K562 (cell line): Measurements from ENCODE around the gene VAMP8. TPM values are rescaled to one million over a fixed set of nuclear protein-coding genes. Genes with fewer than 3 reads are reported as not detected.

Source experiments
- BCOR ChIP-seq: fragments of 450-650 bp; IDR thresholded peaks from 2 replicates; pipeline ENCODE4 v1.6.1; 2016
- CCNT2 ChIP-seq: IDR thresholded peaks from 2 replicates; pipeline ENCODE4 v1.6.1; 2011; ENCODE audit warnings: borderline replicate concordance, low read depth, mild to moderate bottlenecking, moderate library complexity, mixed read lengths, low read length; ENCODE audit not compliant: insufficient read length; ENCODE audit errors: extremely low read depth
- MECOM ChIP-seq: fragments of 250-450 bp; sonication (Bioruptor Pico); IDR thresholded peaks from 2 replicates; pipeline ENCODE4 v1.8.0; 2022; ENCODE audit warnings: inconsistent platforms
- MYC ChIP-seq, 2 experiments: fragments of 250-450 bp in 1 of 2; sonication (Bioruptor Pico) in 1 of 2; IDR thresholded peaks; 2 replicates each; pipeline versions ENCODE4 v1.5.1 to v1.6.1; 2012 to 2021; ENCODE audit warnings: low read depth in 2 of 2, borderline replicate concordance in 1 of 2, improper control_type of control experiment in 1 of 2, low read length in 1 of 2, mild to moderate bottlenecking in 1 of 2, moderate library complexity in 1 of 2
- NR1H2 ChIP-seq: sonication (generic); formaldehyde crosslinking; IDR thresholded peaks from 2 replicates; pipeline ENCODE4 v1.4.0; 2020; ENCODE audit warnings: mild to moderate bottlenecking, missing genetic modification reagents
- SUPT5H ChIP-seq: fragments of 450-650 bp; IDR thresholded peaks from 2 replicates; pipeline ENCODE4 v1.6.1; 2016
- TAF9B ChIP-seq: fragments of 450-650 bp; IDR thresholded peaks from 2 replicates; pipeline ENCODE4 v1.6.1; 2018; ENCODE audit warnings: mild to moderate bottlenecking; ENCODE audit not compliant: partially characterized antibody
- TEAD4 ChIP-seq, 2 experiments: sonication (generic) in 1 of 2; formaldehyde crosslinking in 1 of 2; IDR thresholded peaks; 2 replicates each; pipeline versions ENCODE4 v1.6.1 to v1.8.0; 2012 to 2022; ENCODE audit warnings: borderline replicate concordance in 1 of 2, inconsistent platforms in 1 of 2, low read length in 1 of 2, mild to moderate bottlenecking in 1 of 2, missing genetic modification reagents in 1 of 2
- ZNF589 ChIP-seq: fragments of 200-800 bp; sonication (Bioruptor generic); IDR thresholded peaks from 2 replicates; pipeline ENCODE4 v1.6.1; 2016; ENCODE audit warnings: low read depth, missing genetic modification characterization, missing compliant biosample characterization
- ZNF76 ChIP-seq: fragments of 250-450 bp; sonication (Bioruptor Pico); IDR thresholded peaks from 2 replicates; pipeline ENCODE4 v1.4.0; 2020; ENCODE audit warnings: mild to moderate bottlenecking, moderate library complexity, borderline replicate concordance
- ZSCAN32 ChIP-seq: fragments of 450-650 bp; formaldehyde crosslinking; IDR thresholded peaks from 2 replicates; pipeline ENCODE4 v1.4.0; 2020; ENCODE audit warnings: mild to moderate bottlenecking, moderate library complexity
- polyA plus RNA-seq, 8 experiments: library from polyadenylated mRNA; depleted of rRNA in 4 of 8; stranded (reverse) in 5 of 8; unstranded in 3 of 8; fragments of >200 nt; fragmentation: Nextera tagmentation in 2 of 8; fragmentation: Illumina TruSeq in 1 of 8; extraction: Ambion mirVana in 2 of 8; extraction: Trizol in 1 of 8; gene quantifications; 2 replicates each; pipeline versions ENCODE4 v1.2.1 to v1.2.3, GENCODE V29; 2011 to 2014; ENCODE audit warnings: inconsistent platforms in 1 of 8, missing spikeins in 1 of 8
- total RNA-seq, 7 experiments: library from RNA; depleted of rRNA in 6 of 7; stranded (reverse); fragments of >200 nt in 6 of 7; fragmentation: Illumina TruSeq in 2 of 7; extraction: Trizol in 2 of 7; gene quantifications; 2 replicates each; pipeline versions ENCODE4 v1.2.1 to v1.2.3, GENCODE V29; 2011 to 2021; ENCODE audit warnings: low replicate concordance in 1 of 7
- TF ChIP-seq, protein P1 (sequence below), 2 experiments: IDR thresholded peaks; 2 replicates each; pipeline ENCODE4 v1.6.1; 2012; ENCODE audit warnings: improper control_type of control experiment in 2 of 2, low read depth in 2 of 2, low read length in 2 of 2, borderline replicate concordance in 1 of 2
- TF ChIP-seq, protein P2 (sequence below): sonication (generic); formaldehyde crosslinking; IDR thresholded peaks from 2 replicates; pipeline ENCODE4 v1.8.0; 2023; ENCODE audit warnings: mild to moderate bottlenecking, missing genetic modification reagents
- TF ChIP-seq, protein P3 (sequence below): fragments of 450-650 bp; IDR thresholded peaks from 2 replicates; pipeline ENCODE4 v1.6.1; 2014; ENCODE audit warnings: low read depth, mild to moderate bottlenecking, moderate library complexity, borderline replicate concordance

VAMP8 gene
- total and polyA plus RNA-seq, 9 of the 15 experiments (the other 6 are each of a cell fraction or from before 2014, with no cell fraction given): 107 to 571 (median 248) TPM

DNA sequence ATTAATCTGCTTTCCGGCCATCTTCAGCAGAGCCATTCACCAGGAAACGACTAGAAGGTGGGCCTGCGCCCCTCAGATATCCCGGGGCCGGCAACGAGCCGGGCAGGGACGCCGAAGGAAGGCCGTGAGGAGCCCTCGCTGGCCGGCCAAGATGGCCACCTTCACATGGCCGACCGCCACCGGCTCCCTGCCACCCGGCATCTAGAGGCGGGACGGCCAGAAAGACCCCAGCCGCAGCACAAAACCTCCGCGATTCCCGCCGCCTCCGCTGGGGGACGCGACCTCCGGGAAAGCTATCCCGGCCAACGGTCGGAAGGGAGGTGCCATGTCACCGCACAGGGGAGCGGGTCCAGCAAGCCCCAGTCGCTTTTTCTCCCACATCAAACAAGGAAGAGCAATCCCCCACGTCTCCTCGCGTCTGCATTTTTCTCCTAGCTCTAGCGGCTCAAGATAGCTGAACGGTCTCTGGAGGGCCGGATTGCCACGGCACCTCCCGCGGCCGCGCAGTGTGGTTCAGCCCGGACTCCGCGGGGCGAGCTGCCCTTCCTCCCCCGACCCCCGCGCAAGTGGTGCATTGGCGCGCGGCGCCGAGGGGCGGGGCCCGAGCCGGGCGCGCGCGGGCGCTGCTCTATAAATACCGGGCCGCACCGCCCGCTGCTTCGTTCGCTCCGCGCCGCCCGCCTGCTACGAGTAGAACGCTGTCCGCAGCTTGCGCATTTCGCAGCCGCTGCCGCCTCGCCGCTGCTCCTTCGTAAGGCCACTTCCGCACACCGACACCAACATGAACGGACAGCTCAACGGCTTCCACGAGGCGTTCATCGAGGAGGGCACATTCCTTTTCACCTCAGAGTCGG is 38.7 kb upstream of the VAMP8 start, which contains the start of gene MAT2A (continued):
- TF ChIP-seq, protein P1, sequence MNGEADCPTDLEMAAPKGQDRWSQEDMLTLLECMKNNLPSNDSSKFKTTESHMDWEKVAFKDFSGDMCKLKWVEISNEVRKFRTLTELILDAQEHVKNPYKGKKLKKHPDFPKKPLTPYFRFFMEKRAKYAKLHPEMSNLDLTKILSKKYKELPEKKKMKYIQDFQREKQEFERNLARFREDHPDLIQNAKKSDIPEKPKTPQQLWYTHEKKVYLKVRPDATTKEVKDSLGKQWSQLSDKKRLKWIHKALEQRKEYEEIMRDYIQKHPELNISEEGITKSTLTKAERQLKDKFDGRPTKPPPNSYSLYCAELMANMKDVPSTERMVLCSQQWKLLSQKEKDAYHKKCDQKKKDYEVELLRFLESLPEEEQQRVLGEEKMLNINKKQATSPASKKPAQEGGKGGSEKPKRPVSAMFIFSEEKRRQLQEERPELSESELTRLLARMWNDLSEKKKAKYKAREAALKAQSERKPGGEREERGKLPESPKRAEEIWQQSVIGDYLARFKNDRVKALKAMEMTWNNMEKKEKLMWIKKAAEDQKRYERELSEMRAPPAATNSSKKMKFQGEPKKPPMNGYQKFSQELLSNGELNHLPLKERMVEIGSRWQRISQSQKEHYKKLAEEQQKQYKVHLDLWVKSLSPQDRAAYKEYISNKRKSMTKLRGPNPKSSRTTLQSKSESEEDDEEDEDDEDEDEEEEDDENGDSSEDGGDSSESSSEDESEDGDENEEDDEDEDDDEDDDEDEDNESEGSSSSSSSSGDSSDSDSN (IDR thresholded peaks at IDR 0.05; ENCODE audit: borderline replicate concordance in 1 of 2, low read depth in 2 of 2, low read length in 2 of 2): no peak
- TF ChIP-seq ZNF76 (CRISPR knock-in tag): 0 out of 2 replicates have a peak, but pooled peaks have one; percentile 28
- TF ChIP-seq MECOM (CRISPR knock-in tag): no peak
- TF ChIP-seq CCNT2: peak; percentile 91
- TF ChIP-seq TAF9B: peak; percentile 65
- 0 out of 2 replicates have a peak, but pooled peaks have one; percentile 32 for TF ChIP-seq BCOR
- TF ChIP-seq ZSCAN32 (CRISPR knock-in tag): no peak
- TF ChIP-seq, protein P2, sequence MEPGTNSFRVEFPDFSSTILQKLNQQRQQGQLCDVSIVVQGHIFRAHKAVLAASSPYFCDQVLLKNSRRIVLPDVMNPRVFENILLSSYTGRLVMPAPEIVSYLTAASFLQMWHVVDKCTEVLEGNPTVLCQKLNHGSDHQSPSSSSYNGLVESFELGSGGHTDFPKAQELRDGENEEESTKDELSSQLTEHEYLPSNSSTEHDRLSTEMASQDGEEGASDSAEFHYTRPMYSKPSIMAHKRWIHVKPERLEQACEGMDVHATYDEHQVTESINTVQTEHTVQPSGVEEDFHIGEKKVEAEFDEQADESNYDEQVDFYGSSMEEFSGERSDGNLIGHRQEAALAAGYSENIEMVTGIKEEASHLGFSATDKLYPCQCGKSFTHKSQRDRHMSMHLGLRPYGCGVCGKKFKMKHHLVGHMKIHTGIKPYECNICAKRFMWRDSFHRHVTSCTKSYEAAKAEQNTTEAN (CRISPR knock-in tag): peak; percentile 90
- TF ChIP-seq SUPT5H: peak; percentile 100
- 0 out of 2 replicates have a peak, but pooled peaks have one; percentile 28 for TF ChIP-seq ZNF589 (CRISPR knock-in tag)
- TF ChIP-seq, protein P3, sequence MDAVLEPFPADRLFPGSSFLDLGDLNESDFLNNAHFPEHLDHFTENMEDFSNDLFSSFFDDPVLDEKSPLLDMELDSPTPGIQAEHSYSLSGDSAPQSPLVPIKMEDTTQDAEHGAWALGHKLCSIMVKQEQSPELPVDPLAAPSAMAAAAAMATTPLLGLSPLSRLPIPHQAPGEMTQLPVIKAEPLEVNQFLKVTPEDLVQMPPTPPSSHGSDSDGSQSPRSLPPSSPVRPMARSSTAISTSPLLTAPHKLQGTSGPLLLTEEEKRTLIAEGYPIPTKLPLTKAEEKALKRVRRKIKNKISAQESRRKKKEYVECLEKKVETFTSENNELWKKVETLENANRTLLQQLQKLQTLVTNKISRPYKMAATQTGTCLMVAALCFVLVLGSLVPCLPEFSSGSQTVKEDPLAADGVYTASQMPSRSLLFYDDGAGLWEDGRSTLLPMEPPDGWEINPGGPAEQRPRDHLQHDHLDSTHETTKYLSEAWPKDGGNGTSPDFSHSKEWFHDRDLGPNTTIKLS: peak; percentile 75; the same call in 1 of the 2 replicates
- peak; percentile 97 for TF ChIP-seq NR1H2 (CRISPR knock-in tag)
- TF ChIP-seq TEAD4 (IDR thresholded peaks at IDR 0.05; ENCODE audit: low read length): no peak; the same call in 1 of the 2 replicates
- TF ChIP-seq TEAD4 (CRISPR knock-in tag; IDR thresholded peaks at IDR 0.05; ENCODE audit: borderline replicate concordance): no peak
- TF ChIP-seq MYC (IDR thresholded peaks at IDR 0.05; ENCODE audit: low read depth, low read length): peak; percentile 91
- TF ChIP-seq MYC (CRISPR knock-in tag; IDR thresholded peaks at IDR 0.05; ENCODE audit: borderline replicate concordance, low read depth): peak; percentile 95; the same call in 1 of the 2 replicates
